Activated CD4-positive, CD25-positive, alpha-beta regulatory T cell treated with anti-CD3 and anti-CD28 coated beads, Interleukin-2, amount 50 U/mL, for 24 hours (primary cell): ENCODE results near the gene SLIT1.

Source experiments
- ATAC-seq, 2 donors: fragments of 150-1000 bp; cut with Tn5 transposase; one replicate each; pipeline ENCODE4 v1.10.0; 2021; ENCODE audit warnings: mild to moderate bottlenecking in 1 of 2, moderate library complexity in 1 of 2

SLIT1 gene

DNA sequence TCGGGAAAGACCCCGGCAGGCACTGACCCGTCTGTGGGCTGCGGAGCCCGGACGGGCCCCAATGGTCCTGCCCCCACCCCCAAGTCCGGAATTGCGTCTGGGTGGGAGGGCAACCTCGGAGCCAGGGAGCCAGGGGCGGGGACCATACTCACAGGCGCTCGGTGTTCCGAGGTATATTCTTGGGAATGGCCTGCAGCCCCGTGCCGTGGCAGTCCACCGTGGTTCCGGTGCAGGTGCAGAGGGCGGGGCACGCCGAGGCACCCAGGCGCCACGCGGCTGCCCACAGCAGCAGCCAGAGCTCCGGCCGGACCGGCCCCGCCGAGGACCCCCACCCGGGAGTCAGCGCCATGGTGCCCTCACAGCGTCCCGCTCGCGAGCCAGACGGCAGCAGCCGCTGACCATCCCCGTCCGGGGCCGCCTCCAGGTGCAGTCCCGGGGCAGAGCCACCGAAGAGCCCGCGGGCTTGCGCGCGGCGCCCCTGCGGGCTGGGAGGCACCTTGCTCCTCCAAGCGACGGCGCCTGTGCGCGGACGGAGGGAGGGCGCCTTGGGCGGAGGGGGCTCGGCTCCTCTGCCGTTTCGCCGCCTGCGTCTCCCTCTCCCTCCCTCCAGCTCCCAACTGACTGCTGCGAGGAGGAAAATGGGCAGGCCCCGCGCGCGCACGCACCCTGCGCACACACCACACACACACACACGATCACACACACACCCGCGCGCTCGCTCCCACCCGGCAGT is at the start of gene SLIT1:
Gene SLIT1, minus strand, starts transcription at position 634 of the 733 bp plus-strand sequence. Its CDS starts 285 bp downstream, at position 349.
- ATAC-seq = no peak

DNA sequence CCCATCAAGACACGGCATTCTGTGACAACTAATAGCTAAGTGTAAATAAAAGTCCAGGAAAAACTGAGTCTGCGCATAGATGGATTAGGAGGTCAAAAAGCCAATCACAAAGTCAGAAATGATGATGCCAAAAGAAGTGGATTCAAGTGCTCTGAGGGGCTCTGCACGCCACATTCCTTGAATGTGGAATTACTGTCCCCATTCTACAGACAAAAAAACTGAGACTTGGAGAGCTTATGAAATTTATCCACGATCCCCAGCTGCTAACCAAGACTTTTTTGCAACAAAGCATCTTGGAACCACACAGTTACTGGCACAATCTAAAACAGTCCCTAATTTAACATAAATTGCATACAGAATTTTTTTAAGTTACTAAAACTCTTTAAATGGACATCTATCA is 49.6 kb upstream of the SLIT1 start:
- no peak for ATAC-seq

DNA sequence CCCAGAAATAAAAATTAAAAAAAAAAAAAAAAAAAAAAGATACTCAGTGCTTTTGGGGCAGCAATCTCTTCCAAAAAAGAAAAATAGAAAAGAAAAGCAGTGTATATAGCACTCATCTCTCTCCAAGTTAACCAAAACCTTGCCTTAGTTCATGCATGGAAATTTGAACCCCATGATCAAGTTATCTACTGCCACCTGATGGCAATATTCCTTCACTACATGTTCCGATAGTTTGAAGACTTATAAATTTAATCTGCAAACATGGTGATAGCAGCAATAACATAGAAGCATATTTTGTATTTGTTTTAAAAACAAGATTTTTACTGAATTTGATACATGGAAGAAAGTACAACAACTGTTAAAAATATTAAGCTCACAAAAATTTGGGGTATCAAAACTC is 48.6 kb upstream of the SLIT1 start:
- no peak for ATAC-seq

DNA sequence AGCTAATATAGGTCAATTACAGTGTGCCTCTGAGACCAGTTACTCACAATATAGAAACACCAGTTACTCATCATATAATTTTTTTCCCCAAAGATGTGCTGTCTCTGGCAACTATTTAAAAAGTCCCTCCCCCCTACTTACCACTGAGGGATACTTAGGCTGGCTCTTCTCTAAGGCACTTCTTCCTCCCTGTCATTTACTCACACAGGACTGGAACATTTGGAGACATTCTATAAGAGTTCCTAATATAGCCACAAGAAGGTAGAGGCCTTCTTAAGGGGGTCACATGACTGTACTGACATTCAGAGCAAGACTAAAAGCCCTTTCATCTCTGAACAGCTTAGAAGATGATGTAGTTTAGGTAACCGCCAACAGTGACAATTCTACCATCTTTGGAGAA is 44.4 kb upstream of the SLIT1 start:
- ATAC-seq = peak; percentile 87 to 91

DNA sequence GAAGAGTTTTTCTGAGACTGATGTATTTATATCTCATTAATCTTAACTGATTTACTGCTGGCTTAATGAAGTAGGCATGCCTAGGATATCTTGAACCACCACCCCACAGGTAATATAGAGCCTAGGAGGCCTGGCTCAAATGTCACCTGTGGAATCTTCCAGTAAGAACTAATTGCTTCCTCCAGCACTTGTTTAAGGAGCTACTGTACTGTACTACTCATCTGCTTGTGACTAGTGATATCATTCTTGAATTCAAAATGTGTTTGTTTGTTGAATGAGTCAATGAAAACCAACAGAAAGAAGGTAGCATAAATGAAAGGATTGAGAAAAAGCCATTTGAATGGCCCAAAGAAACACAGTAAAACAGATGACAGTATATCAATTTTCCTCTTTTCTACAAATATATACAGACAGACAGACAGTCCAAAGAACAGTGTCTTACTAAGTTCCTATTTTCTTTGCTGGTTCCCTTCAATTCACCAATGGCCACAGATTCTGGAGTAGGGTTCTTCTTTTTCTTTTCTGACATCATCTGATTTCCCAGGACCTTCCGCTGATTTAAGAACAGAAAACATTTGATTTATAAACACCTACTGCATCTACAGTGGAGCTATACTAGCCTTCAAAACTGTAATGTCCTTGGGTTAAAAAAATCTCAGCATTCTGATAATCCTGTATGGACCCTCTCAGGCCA is 43.7 kb upstream of the SLIT1 start:
- ATAC-seq = peak in 1 of 2 donors; percentile 9

DNA sequence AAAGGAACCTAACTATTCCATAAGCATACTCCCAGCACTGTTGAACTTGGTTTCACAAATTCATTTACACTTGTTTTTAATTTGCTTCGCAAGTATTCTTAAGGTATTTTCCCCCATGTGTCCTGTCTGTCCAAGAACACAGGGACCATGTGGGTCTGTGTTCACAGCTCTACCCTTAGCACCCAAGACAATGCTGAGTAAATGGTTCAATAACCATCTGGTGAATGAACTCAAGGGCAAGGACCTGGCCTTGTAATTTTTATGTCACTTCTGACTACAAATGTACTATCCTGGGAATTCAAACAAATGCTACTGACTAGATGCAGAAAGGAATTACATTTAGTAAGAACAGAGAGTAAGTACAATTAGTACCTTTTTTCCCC is 43.0 kb upstream of the SLIT1 start:
- no peak for ATAC-seq

DNA sequence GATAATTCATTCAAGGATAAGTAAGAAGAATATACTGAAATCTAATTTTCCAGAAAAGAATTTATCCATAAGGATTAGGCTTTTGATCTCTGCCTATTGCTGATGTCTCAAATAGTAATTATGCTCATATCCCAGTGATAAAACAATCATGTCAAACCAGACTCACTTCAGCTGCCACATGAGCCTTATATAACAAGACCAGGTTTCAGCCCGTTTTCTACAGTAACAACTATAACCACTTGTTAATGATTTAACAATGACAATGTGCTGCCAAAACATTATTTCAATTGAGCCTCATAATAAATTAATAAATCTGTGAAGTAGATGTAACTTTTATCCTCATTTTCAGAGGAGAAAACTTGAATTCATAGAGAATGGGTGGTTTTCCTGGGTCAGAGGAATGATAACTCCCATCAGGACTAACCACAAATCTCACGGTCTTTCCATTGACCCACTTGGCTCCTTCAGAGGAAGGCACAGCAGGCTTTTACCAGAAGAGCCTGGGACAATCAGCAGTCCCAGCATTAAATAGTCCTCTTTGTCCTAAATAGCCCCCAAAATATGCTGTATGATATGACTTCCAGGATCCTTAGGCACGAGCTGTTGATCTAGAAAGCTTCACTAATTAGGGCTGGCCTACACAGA is 42.5 kb upstream of the SLIT1 start:
- no peak for ATAC-seq

DNA sequence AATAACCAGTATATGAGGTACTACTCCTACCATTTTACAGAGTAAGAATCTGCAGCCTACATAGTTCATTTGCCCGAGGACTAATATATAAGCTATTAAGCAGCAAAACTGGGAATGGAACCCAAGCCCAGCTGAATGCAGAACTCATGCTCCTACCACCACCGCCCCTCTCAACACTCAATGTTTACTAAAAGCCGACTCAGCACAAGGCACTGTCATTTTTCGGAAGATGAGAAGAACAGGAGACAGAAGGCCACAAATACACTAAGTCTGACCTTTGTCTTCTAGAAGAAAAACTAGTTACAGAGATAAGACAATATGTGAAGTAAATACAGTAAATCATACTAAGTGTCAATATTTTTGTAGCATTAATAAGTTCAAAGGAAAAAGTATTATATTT is 40.6 kb upstream of the SLIT1 start:
- no peak for ATAC-seq

DNA sequence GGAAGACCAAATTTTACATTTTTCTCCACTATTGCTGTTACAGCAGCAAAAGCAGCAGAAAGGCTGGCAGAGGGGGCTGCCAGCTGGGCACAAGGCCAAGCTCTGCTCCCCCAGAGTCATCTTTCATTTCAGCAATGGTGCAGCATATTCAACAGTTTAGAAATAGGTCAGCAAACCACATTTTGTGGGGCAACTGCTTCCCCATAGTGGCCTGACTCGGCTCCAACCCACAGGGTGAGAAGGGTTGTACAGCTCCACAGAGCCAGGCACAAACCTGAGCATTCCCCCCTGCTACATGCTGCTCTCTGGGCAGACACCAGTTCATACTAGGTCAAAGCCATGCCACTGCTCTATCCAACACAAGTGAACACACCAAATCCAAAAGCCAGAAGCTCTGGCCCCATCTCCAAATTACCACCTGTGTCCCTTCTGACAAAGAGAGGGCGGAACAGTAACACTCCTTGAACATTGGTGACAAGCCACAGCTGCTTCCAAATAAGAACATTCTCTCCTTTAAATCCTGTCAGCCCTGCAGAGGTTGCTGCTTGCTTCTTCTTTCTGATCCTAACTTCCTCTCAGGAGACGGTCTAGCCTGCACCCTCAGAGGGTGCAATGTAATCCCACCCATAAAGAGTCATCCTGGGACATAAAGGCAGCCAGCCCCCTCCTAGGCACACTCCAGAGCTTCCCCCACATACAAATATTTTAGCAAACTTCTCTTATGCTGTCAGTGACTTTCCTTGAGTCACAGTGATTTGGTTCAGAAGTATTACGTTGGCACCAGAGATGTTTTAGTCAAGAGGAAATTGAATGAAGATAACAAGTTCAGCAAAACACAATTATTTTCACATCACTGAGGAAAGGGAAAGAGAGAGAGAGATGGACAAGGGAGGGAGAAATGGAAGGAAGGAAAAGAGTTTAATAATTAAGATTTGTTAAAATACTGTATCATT is 39.0 kb upstream of the SLIT1 start:
- no peak for ATAC-seq

DNA sequence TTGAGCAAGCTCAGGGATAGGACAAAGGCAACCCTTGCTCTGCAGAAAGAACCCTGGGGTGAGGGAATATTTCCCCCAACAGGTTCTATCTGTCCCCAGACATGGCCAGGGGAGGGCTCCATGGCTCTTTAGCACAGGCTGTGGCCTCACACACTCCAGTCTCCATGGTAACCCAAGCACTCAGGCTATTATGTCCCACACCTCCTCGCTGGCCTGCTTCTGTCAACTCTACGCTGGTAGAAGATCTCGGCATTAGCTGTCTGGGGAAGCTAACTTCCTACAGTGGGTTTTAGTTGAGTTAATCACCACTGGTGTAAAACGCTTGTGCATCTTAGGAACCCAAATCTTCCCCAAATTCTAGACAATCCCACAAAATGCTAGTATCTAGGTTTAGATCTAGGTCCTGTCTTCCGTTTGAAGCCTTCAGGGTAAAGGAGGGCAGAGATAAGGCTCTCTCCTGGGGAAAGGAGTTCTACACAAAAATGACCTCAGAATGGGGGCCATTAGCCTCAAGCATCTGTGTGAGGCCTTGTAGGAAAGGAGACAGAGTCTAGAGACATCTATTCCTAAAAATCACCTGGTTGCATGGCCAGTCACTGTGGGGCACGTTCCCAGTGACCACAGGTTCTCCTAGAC is 36.7 kb upstream of the SLIT1 start:
- ATAC-seq = no peak

DNA sequence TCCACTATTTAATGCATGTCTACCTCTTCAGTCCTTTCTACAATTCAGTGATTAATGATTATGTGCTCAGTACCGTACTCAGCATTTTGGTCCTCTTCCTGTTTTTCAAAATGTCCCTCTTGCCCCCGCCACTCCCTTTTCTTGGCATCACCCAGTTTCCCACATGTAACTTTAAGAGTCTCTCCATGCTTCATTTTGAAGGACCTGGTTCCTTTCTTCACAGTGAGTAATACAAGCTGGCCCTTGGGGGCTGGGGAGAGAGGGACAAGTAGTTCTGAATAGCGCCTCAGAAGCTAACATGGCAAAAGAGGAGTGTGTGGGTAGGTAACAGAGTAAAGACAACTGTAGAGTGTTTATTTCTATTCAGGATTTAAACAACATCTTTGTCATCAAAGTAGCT is 34.6 kb upstream of the SLIT1 start:
- ATAC-seq = no peak

DNA sequence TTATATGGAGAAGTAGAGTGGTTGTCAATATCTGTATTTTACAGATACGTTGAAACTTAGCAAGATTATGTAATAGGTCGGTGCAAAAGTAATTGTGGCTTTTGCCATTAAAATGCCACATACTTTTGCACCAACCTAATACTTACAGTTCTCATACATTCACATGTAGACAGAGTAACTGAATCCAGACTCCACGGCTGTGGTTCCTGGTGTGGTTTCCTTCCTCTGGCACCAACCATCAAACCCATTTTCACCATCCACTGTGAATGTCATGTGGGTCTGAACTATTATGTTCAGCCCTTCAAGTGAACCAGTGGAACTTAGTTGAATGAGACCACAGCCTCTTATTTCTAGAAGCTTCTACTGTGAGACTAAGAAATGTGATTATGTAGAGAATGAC is 31.5 kb upstream of the SLIT1 start:
- no peak for ATAC-seq

DNA sequence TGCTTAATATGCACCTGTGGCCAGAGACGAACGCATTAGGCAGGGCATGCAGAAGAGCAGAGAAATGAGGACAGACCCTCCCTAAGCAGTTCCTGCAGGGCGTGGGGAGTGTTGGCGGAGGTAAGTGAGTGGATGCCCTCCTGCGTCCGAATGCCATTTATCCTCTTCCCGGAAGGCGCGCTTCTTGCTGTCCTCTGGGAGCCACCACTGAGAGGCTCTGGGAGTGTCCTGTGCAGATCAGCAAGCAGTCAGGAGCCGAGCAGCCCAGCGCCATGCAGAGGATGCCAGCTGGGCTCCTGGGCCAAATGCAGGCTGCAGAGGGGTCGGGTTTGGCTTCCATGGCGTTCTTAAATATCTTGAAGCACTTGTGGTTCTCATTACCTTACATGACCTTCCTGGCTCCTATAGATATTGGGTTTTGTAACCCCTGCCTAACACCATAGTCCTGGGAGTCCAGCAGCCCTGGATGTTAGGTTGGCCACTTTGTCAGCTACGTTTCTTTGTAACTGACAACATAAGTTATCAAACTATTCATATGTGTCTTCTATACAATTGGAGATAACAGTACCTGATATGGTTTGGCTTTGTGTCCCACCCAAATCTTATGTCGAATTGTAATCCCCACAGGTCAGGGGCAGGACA is 30.0 kb upstream of the SLIT1 start:
- no peak for ATAC-seq

DNA sequence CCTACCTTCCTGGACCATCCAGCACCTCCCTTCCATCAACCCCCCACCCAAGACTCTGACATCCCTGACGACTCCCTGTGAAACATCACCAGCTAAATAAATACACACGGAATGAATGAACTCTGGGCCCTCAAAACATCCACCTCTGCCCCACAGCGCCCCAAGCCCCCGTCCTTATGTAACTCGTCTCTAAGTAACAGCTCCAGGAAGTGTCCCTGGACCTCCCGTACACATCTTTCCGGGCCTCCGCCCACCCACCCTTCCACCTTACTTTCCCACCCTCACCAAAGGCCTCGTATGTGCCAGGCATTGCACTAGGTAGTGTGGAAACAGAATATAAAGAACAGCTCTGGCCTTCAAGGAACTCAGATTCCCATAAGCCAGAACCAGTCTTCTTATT is 27.7 kb upstream of the SLIT1 start:
- ATAC-seq = no peak

DNA sequence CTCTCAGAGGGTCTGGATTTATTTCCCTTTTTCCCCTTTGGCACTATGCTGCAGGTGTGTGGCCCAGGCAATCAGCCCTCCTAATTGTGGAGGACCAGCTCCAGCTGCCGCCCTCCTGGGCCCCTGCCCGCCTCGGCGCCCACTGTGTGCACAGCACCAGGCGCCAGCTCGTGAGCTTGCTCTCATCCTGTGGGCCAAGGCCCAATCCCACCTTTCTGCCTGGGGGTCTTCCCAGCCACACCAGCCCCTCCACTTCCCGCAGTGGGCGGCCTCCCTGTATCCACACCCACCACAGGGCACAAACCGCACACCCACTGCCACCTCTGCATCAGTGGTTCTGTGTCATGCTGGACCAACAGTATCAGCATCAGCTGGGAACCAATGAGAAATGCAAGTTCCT is 25.5 kb upstream of the SLIT1 start:
- ATAC-seq = no peak

DNA sequence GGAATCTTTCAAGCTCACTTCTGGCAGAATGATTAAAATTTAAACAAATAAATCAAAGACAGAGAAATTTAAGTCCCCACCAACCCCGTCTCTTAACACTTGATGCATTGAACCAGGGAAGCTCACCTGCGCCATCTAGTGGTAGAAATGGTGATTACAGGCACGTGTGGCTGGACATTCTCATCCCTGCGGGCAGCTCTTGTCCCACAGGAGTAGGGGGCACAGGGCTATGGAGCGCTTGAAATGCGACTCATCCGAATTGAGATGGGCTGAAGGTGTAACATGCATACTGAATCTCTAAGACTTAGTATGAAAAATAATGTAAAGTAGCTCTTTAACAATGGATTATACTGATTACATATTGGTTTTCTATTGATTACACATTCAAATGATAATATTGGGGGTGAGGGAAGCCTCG is 24.8 kb upstream of the SLIT1 start:
- ATAC-seq = peak in 1 of 2 donors; percentile 33

DNA sequence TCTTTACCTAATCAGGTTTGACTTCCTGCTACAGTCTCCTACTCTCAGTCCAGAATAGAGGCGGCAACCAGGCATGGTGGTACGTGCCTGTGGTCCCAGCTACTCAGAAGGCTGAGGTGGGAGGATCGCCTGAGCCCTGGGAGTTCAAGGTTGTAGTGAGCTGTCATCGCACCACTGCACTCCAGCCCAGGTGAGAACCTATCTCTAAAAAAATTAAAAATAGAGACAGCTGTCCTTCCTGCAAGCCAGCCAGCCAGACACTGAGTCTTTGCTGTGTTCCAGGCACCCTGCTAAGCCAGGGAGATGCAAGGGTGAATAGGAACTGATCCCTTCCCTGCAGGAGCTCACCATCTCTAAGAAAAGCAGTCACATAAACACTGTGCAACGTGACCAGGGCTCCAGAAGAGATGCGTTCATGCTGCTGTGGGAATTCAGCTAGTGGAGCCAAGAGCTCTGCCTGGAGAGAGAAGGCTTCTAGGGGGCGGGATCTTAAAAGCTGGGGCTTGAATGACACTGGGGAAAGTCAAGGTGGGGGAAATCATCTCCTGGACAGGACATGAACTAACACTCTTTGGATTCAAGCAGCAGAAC is 22.1 kb upstream of the SLIT1 start:
- no peak for ATAC-seq

DNA sequence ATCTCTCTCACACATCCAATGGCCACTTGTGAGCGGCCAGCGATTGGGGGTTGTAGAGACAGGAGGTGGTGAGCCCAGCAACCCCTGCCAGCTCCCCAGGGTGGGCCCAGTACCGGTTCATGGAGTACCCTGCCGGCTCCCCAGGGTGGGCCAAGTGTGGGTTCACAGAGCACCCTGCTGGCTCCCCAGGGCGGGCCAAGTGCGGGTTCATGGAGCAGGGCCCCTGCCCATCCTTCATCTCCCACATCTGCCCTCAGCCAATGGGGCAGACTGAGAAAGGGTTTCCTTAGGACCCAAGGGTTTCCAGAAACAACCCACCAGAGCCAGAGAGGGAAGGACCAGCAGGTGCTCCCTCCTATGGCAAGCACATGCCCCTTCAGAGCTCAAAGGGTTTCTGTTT is 21.4 kb upstream of the SLIT1 start:
- ATAC-seq = no peak

DNA sequence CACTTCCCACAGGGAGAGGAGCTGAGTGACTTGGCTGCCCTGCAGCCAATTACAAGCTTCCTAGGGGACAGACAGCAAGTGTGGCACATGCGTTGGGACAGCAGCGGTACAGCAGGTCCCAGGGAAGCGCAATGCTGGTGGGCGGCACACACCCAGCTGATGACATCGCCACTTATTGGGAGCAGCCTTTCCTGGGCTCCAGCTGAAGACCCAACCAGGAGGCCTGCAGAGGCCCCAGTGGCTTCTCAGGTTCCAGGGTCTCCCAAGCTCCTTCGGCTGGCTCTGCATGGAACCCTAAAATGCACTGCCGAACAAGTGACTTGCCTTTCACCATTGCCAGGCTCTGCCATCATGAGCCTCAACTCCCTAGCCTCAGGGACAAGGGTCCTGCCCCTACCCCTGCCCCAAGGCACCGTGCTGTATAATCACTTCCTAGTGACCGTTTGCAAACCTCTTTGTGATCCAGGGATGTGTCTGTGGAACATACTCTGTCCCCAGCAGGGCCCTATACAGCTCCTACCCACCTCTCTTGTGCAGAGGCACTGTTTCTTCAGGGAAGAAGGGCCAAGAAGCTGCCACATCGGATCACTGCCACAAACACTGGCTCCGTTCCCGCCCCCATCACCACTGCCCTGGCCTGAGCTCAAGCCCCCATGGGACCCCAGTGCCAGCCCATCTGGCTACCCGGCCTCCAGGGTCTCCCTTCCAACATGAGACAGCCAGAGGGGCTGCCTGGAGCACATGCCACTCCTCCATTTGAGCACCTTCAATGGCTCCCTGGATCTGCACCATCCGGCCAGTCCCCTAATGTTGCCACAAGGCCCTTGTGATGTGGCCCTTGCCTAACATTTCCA is 19.3 kb upstream of the SLIT1 start:
- no peak for ATAC-seq

DNA sequence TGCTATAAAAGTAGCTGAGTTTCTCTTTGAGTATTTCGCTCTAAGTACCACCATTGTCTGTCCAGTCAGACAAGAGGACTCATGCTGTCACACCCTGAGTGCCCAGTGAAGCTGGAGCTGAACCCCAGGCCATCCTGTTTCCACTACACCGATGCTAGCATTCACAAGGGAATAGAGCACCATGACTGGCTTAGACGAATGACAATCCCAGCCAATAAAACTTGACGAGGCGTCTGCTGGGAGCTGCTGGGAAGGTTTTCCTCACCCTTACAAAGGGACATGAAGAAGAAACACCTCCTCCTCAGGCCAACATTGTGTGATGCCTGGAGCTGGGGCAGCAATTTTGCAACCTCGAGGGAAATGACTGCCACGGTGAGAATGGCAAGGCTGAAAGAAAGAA is 17.5 kb upstream of the SLIT1 start:
- no peak for ATAC-seq
